IMR-90 (cell line): ENCODE measurements around the gene RAPGEF2. TPM values are rescaled to one million over a fixed set of nuclear protein-coding genes. Genes with fewer than 3 reads are reported as not detected.

Source experiments
- ATAC-seq: fragments of 200-7000 bp; cut with Tn5 transposase; 2 replicates; pipeline ENCODE4 v1.9.1; 2020; ENCODE audit warnings: low read depth, mild to moderate bottlenecking, moderate library complexity
- BruUV-seq: library from RNA; stranded (reverse); fragments of 400-500 nt; replicated peaks from 2 replicates; lab custom pipeline; 2021; lab: Mats Ljungman, UMichigan
- CTCF ChIA-PET: fragments of 300-600 bp; formaldehyde crosslinking; extraction: SDS; loops from one replicate; lab custom pipeline; 2021; ENCODE audit warnings: antibody characterized with exemption; lab: Yijun Ruan, JAX
- POLR2A ChIA-PET: fragments of 300-600 bp; sonication (Branson Sonifier 250); formaldehyde crosslinking; loops from one replicate; lab custom pipeline; 2022; ENCODE audit warnings: antibody characterized with exemption; ENCODE audit not compliant: unreplicated experiment; lab: Charles Lee
- DNase-seq: peaks from one replicate; pipeline ENCODE4 v3.0.0; 2013
- H2AFZ ChIP-seq: replicated peaks from 2 replicates; pipeline ENCODE3; 2013; ENCODE audit warnings: low read length, mild to moderate bottlenecking; ENCODE audit not compliant: poor library complexity
- H2AK5ac ChIP-seq: 2 replicates; pipeline ENCODE4 v1.6.1; 2013; ENCODE audit warnings: low read depth, low read length, inconsistent platforms
- H2AK9ac ChIP-seq: replicated peaks from 2 replicates; pipeline ENCODE3; 2013; ENCODE audit warnings: mild to moderate bottlenecking, low read depth, low read length, moderate library complexity; ENCODE audit not compliant: poor library complexity
- H2BK120ac ChIP-seq: 2 replicates; pipeline ENCODE4 v1.6.1; 2013; ENCODE audit warnings: low read depth, low read length, inconsistent platforms
- H2BK15ac ChIP-seq: 3 replicates; pipeline ENCODE4 v1.6.1; 2013; ENCODE audit warnings: low read depth, low read length, inconsistent platforms
- H2BK20ac ChIP-seq: 2 replicates; pipeline ENCODE4 v1.6.1; 2013; ENCODE audit warnings: low read depth, mild to moderate bottlenecking, inconsistent platforms, low read length, moderate library complexity
- H2BK5ac ChIP-seq: 2 replicates; pipeline ENCODE4 v1.6.1; 2013; ENCODE audit warnings: mild to moderate bottlenecking, low read depth, low read length, inconsistent platforms; ENCODE audit not compliant: poor library complexity, severe bottlenecking
- H3K14ac ChIP-seq: replicated peaks from 2 replicates; pipeline ENCODE4 v1.6.1; 2013; ENCODE audit warnings: low read depth, low read length, inconsistent platforms
- H3K18ac ChIP-seq: 2 replicates; pipeline ENCODE4 v1.6.1; 2013; ENCODE audit warnings: low read depth, low read length, control low read depth
- H3K23ac ChIP-seq: 2 replicates; pipeline ENCODE4 v1.6.1; 2013; ENCODE audit warnings: low read depth, low read length, inconsistent platforms
- H3K27ac ChIP-seq: 2 replicates; pipeline ENCODE4 v1.5.1; 2013; ENCODE audit warnings: mild to moderate bottlenecking, control low read depth, low read length; ENCODE audit not compliant: insufficient read depth
- H3K27me3 ChIP-seq: 2 replicates; pipeline ENCODE4 v1.6.1; 2013; ENCODE audit warnings: low read length; ENCODE audit not compliant: control insufficient read depth, insufficient read depth
- H3K36me3 ChIP-seq: 2 replicates; pipeline ENCODE4 v1.6.1; 2013; ENCODE audit warnings: low read length, mixed read lengths; ENCODE audit not compliant: control insufficient read depth, insufficient read depth
- H3K4ac ChIP-seq: 2 replicates; pipeline ENCODE4 v1.6.1; 2013; ENCODE audit warnings: low read depth, low read length, inconsistent platforms
- H3K4me1 ChIP-seq: 2 replicates; pipeline ENCODE4 v1.6.1; 2013; ENCODE audit warnings: low read length, mixed read lengths; ENCODE audit not compliant: control insufficient read depth, insufficient read depth
- H3K4me2 ChIP-seq: 2 replicates; pipeline ENCODE4 v1.6.1; 2013; ENCODE audit warnings: low read depth, mild to moderate bottlenecking, control low read depth, low read length, moderate library complexity
- H3K4me3 ChIP-seq: 2 replicates; pipeline ENCODE4 v1.5.1; 2013; ENCODE audit warnings: low read depth, mild to moderate bottlenecking, control low read depth, low read length, moderate library complexity; ENCODE audit not compliant: insufficient read depth
- H3K56ac ChIP-seq: 2 replicates; pipeline ENCODE4 v1.6.1; 2013; ENCODE audit warnings: low read length, inconsistent platforms; ENCODE audit not compliant: insufficient read depth; ENCODE audit errors: extremely low read depth
- H3K79me1 ChIP-seq, 2 experiments: 2 replicates each; pipeline ENCODE4 v1.6.1; 2013; ENCODE audit warnings: low read length in 2 of 2, inconsistent platforms in 1 of 2, low read depth in 1 of 2
- H3K9ac ChIP-seq: 2 replicates; pipeline ENCODE4 v1.6.1; 2013; ENCODE audit warnings: low read depth, low read length, control low read depth
- H3K9me1 ChIP-seq: 2 replicates; pipeline ENCODE4 v1.6.1; 2013; ENCODE audit warnings: low read length, inconsistent platforms; ENCODE audit not compliant: insufficient read depth
- H3K9me3 ChIP-seq: 2 replicates; pipeline ENCODE4 v1.6.1; 2013; ENCODE audit warnings: low read length; ENCODE audit not compliant: control insufficient read depth, insufficient read depth
- H4K20me1 ChIP-seq: 2 replicates; pipeline ENCODE4 v1.6.1; 2013; ENCODE audit warnings: low read length, inconsistent platforms; ENCODE audit not compliant: insufficient read depth
- H4K5ac ChIP-seq: 2 replicates; pipeline ENCODE4 v1.6.1; 2013; ENCODE audit warnings: mild to moderate bottlenecking, low read depth, low read length, control low read depth
- H4K8ac ChIP-seq, 2 experiments: 2 replicates each; pipeline ENCODE4 v1.6.1; 2013; ENCODE audit warnings: low read depth in 2 of 2, low read length in 2 of 2, control low read depth in 1 of 2, inconsistent platforms in 1 of 2
- H4K91ac ChIP-seq: 2 replicates; pipeline ENCODE4 v1.6.1; 2013; ENCODE audit warnings: low read depth, low read length, inconsistent platforms; ENCODE audit not compliant: insufficient read depth
- BHLHE40 ChIP-seq: fragments of 150-350 bp; IDR thresholded peaks from 2 replicates; pipeline ENCODE4 v1.6.1; 2016; ENCODE audit warnings: mild to moderate bottlenecking, low read depth, low read length
- CEBPB ChIP-seq: IDR thresholded peaks from 2 replicates; pipeline ENCODE4 v1.6.1; 2012; ENCODE audit warnings: low read depth, low read length, improper control_type of control experiment
- CHD1 ChIP-seq: IDR thresholded peaks from 2 replicates; pipeline ENCODE4 v1.6.1; 2012; ENCODE audit warnings: low read depth, low read length, improper control_type of control experiment
- CTCF ChIP-seq: conservative IDR thresholded peaks from 2 replicates; pipeline ENCODE4 v1.5.1; 2012; ENCODE audit warnings: mild to moderate bottlenecking, low read depth, low read length, improper control_type of control experiment
- ELK1 ChIP-seq: fragments of 150-350 bp; IDR thresholded peaks from 2 replicates; pipeline ENCODE4 v1.6.1; 2016; ENCODE audit warnings: low read depth, mild to moderate bottlenecking, low read length, moderate library complexity, borderline replicate concordance
- FOS ChIP-seq: fragments of 150-350 bp; IDR thresholded peaks from 2 replicates; pipeline ENCODE4 v1.6.1; 2016; ENCODE audit warnings: low read depth, low read length
- MAFK ChIP-seq: IDR thresholded peaks from 2 replicates; pipeline ENCODE4 v1.6.1; 2012; ENCODE audit warnings: low read depth, low read length, improper control_type of control experiment
- MAZ ChIP-seq: IDR thresholded peaks from 2 replicates; pipeline ENCODE4 v1.6.1; 2012; ENCODE audit warnings: low read depth, mild to moderate bottlenecking, low read length, improper control_type of control experiment, moderate library complexity, borderline replicate concordance
- MXI1 ChIP-seq: IDR thresholded peaks from 2 replicates; pipeline ENCODE4 v1.6.1; 2012; ENCODE audit warnings: low read depth, mild to moderate bottlenecking, low read length, moderate library complexity, borderline replicate concordance
- NFE2L2 ChIP-seq: fragments of 150-350 bp; IDR thresholded peaks from 2 replicates; pipeline ENCODE4 v1.6.1; 2016; ENCODE audit warnings: low read depth, mild to moderate bottlenecking, low read length
- POLR2A ChIP-seq: IDR thresholded peaks from 2 replicates; pipeline ENCODE4 v1.6.1; 2012; ENCODE audit warnings: mild to moderate bottlenecking, low read depth, low read length
- RAD21 ChIP-seq: IDR thresholded peaks from 2 replicates; pipeline ENCODE4 v1.6.1; 2012; ENCODE audit warnings: low read length, improper control_type of control experiment
- RCOR1 ChIP-seq: IDR thresholded peaks from 2 replicates; pipeline ENCODE4 v1.6.1; 2012; ENCODE audit warnings: mild to moderate bottlenecking, low read length, improper control_type of control experiment; ENCODE audit not compliant: insufficient replicate concordance
- RFX5 ChIP-seq: IDR thresholded peaks from 2 replicates; pipeline ENCODE4 v1.8.0; 2012; ENCODE audit warnings: low read depth, mild to moderate bottlenecking, low read length, moderate library complexity
- SMC3 ChIP-seq: fragments of 150-350 bp; IDR thresholded peaks from 2 replicates; pipeline ENCODE4 v1.6.1; 2016; ENCODE audit warnings: low read depth, mild to moderate bottlenecking, antibody characterized with exemption, low read length, moderate library complexity
- WGBS, 2 experiments: methylation state at CpG; one replicate each; pipeline versions ENCODE4 v1.1.5 to v1.1.7; 2013; ENCODE audit warnings: missing lambda C conversion rate in 2 of 2; ENCODE audit not compliant: insufficient read length in 1 of 2; ENCODE audit errors: extremely low coverage in 2 of 2; 5-methylcytosine and 5-hydroxymethylcytosine counted together
- dilution Hi-C: fragments of 300-500 bp; cut with HindIII; formaldehyde crosslinking; loops from one replicate; pipeline ENCODE4 v1.14.3; 2018; ENCODE audit warnings: low sequenced_read_pairs; ENCODE audit not compliant: unreplicated experiment
- in situ Hi-C: fragments of 300-500 bp; cut with MboI; formaldehyde crosslinking; loops from 3 replicates; pipeline ENCODE4 v1.14.3; 2019; ENCODE audit warnings: low sequenced_read_pairs, inconsistent platforms, mixed read lengths
- intact Hi-C: fragments of 100-400 bp; cut with micrococcal nuclease; formaldehyde crosslinking; loops from 2 replicates; pipeline ENCODE4 v1.10.0; 2022
- polyA plus RNA-seq, 3 experiments: library from polyadenylated mRNA; depleted of rRNA; stranded (reverse); fragments of >200 nt; gene quantifications; 2 replicates each; pipeline ENCODE4 v1.2.3, GENCODE V29; 2012; ENCODE audit warnings: low replicate concordance in 1 of 3
- total RNA-seq: library from RNA; depleted of rRNA; stranded (reverse); fragments of >200 nt; gene quantifications from 2 replicates; pipeline ENCODE4 v1.2.3, GENCODE V29; 2012
- TF ChIP-seq, protein P1 (sequence below): fragments of 150-350 bp; IDR thresholded peaks from 2 replicates; pipeline ENCODE4 v1.6.1; 2017; ENCODE audit warnings: mild to moderate bottlenecking, antibody characterized with exemption, low read length, low read depth

RAPGEF2 gene
- total and polyA plus RNA-seq, 2 of the 4 experiments (the other 2 are of a cell fraction) = 27.6 to 109 TPM

DNA sequence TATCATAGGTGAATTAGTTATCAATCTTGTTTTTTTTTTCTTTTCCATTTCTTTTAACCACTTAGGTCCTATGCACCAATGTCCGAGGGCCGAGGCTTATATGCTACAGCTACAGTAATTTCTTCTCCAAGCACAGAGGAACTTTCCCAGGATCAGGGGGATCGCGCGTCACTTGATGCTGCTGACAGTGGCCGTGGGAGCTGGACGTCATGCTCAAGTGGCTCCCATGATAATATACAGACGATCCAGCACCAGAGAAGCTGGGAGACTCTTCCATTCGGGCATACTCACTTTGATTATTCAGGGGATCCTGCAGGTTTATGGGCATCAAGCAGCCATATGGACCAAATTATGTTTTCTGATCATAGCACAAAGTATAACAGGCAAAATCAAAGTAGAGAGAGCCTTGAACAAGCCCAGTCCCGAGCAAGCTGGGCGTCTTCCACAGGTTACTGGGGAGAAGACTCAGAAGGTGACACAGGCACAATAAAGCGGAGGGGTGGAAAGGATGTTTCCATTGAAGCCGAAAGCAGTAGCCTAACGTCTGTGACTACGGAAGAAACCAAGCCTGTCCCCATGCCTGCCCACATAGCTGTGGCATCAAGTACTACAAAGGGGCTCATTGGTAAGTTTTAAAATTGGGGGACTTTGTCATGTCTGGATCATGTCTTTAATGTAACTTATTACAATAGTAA, 250.7 kb downstream of the RAPGEF2 start:
- Histone ChIP-seq H2AFZ (no peak overlapping the region), H3K56ac (no peak overlapping the region), H4K5ac (no peak overlapping the region), H3K79me1 (peaks cover 5 to 25% of the 10 kb centered on the region in 2 experiments; a peak in 3 of 4 replicates), H3K18ac (no peak overlapping the region), H3K9me1 (peaks cover 10% of the 10 kb centered on the region), H4K91ac (no peak overlapping the region), H2BK20ac (no peak overlapping the region), H4K20me1 (peaks cover 3% of the 10 kb centered on the region; the same call in 1 of the 2 replicates), H3K36me3 (peaks cover 23% of the 10 kb centered on the region), H3K4me1 (peaks cover 5% of the 10 kb centered on the region), H2AK5ac (no peak overlapping the region), H4K8ac (no peak overlapping the region), H2AK9ac (no peak overlapping the region), H3K9ac (no peak overlapping the region), H3K27ac (no peak overlapping the region), H3K14ac (no peak overlapping the region), H3K4me2 (no peak overlapping the region), H3K23ac (no peak overlapping the region), H2BK5ac (no peak overlapping the region), H3K4ac (no peak overlapping the region), H2BK15ac (no peak overlapping the region), H3K4me3 (no peak overlapping the region), H2BK120ac (no peak overlapping the region), H3K9me3 (no peaks in the 10 kb centered on the region), H3K27me3 (no peaks in the 10 kb centered on the region)
- WGBS, 2 experiments = 94% methylated on average over 9 of the region's 15 CpGs; no CpG with 5 or more reads in 1 of the 2 experiments
- in situ Hi-C loops (no loop called here), dilution Hi-C loops (no loop called here), intact Hi-C loops (no loop called here)
- ChIA-PET POLR2A (no interaction called here), CTCF (interaction anchor here (1.3 kb wide), 1 partner anchor 8 kb away, joined by 7 read pairs; no protein-coding TSS in a partner anchor)
- ATAC-seq = no peak
- no peak for DNase-seq
- TSS peak; percentile 86 for BruUV-seq
- TF ChIP-seq CHD1 (no peak), POLR2A (no peak), SMC3 (no peak), MAZ (no peak), ELK1 (no peak), RFX5 (no peak), FOS (no peak), NFE2L2 (no peak), CTCF (no peak), MXI1 (no peak), RAD21 (no peak), BHLHE40 (no peak), CEBPB (no peak), RCOR1 (no peak), MAFK (no peak)
- TF ChIP-seq, protein P1, sequence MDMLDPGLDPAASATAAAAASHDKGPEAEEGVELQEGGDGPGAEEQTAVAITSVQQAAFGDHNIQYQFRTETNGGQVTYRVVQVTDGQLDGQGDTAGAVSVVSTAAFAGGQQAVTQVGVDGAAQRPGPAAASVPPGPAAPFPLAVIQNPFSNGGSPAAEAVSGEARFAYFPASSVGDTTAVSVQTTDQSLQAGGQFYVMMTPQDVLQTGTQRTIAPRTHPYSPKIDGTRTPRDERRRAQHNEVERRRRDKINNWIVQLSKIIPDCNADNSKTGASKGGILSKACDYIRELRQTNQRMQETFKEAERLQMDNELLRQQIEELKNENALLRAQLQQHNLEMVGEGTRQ = no peak
